NOMO-1 treated with DMSO at 0.1 percent for 48 hours (cell line): ENCODE data around the gene PDE8B.

Source experiments
- DNase-seq: peaks from one replicate; lab custom pipeline; 2025; ENCODE audit not compliant: unreplicated experiment; lab: John Stamatoyannopoulos, UW

Gene PDE8B

DNA sequence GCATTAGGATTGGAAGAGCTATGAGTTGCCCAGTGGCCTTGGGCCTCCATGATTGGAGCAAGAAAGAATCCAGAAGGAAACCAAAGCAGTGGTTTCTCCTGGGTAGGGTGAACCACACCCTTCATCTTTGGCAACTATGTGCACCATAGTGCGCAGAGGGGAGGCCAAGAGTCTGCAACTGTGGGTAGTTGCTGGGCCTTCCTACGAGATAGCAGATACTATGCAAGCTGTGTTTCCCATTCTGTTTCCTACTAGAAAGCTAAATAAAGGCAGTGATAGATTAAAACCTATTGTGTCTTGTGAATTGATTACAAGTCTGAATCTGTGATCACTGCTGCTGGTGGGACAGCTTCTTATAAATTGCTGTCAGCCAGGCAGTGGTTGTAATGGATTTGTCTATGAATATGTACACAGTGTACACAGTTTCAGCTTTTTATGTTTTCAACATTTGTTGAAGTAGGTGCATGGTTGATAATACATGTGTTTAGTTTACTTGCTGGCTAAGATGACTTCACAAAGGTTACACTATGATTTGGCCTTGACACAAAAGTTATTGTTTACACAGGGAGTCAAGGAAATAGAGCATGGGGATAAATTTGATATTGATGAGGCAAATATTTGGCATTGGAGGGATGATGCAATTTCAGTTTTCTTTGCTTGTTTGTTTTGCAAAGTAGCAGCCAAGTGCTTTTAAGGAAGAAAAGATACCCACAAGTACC, 23.7 kb upstream of the PDE8B start:
- DNase-seq, result no peak

GRCh38 chr5:77189421-77189820, 21.1 kb upstream of the PDE8B start:
- no peak for DNase-seq

- no peak for DNase-seq
Observed at GRCh38 chr5:77192441-77193050, 17.9 kb upstream of the PDE8B start.

DNA sequence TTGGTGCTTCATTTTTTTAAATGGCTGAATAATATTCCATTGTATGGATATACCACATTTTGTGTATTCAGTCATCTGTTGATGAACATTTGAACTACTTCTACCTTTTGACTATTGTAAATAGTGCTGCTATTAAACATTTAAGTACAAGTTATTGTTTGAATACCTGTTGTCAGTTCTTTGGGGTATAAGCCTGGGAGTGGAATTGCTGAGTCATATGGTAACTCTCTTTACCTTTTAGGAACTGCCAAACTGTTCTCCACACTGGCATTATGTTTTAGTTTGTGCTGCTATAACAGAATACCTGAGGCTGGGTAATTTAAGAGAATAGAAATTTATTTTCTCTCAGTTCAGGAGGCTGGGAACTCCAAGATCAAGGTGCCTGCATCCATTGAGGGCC, 15.7 kb upstream of the PDE8B start:
- DNase-seq, result no peak

GRCh38 chr5:77197840-77198554, 12.5 kb upstream of the PDE8B start:
- no peak for DNase-seq

DNA sequence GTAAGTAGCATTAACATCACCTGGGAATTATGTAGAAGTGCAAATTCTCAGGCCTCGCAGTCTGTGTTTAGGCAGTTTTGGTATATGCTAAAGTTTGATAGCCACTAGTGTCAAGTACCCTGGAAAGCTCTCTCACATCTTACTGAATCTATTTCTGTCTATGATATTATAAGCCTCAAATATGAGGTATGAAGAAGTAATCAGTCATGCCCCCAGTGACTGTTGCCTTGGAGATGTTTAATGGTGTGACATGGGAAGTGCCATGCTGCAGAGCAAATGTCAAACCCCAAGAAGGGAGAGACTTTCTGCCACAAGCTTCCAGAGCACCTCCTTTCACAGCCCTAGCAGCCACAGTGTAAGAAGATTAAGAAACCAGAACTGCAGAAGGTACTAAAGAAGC, 9.8 kb upstream of the PDE8B start:
- no peak for DNase-seq

DNA sequence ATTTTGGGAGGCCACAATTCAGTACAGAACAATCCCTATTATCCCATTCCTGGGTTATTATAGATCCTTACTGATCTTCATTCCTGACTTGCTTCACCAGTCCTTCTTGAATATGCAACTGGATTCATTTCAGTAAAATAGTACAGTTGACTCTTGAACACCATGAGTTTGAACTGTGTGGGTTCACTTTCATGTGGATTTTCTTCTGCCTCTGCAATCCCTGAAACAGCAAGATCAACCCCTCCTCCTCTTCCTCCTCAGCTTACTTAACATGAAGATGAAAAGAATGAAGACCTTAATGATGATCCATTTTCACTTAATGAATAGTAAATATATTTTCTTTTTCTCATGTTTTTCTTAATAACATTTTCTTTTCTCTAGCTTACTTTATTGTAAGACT, 8.3 kb upstream of the PDE8B start:
- no peak for DNase-seq

DNA sequence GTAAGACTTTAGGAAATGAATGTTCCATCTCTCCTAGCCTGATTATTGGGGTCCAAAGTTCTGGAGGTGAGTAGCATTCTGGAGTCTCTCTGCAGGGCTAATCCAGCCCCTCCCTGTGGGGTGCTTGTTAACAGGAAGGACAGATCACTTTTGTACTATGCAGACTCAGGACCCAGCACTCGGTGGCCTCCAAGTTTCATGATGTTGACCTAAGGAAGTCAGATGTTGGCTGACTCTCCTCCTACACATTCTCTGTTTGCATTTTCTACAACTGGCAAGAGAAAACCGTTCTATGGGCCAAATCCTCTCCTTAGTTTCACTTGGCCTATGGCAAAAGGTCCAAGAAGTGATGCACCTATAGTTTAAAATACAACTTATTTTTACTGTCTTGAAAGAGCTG, 5.5 kb upstream of the PDE8B start:
- DNase-seq, result no peak

GRCh38 chr5:77208507-77209163, 1.8 kb upstream of the PDE8B start:
- no peak for DNase-seq

GRCh38 chr5:77209495-77210090, 887 bp upstream of the PDE8B start:
- DNase-seq, result no peak

- no peak for DNase-seq
Observed at GRCh38 chr5:77210964-77211690, 647 bp downstream of the PDE8B start.

DNA sequence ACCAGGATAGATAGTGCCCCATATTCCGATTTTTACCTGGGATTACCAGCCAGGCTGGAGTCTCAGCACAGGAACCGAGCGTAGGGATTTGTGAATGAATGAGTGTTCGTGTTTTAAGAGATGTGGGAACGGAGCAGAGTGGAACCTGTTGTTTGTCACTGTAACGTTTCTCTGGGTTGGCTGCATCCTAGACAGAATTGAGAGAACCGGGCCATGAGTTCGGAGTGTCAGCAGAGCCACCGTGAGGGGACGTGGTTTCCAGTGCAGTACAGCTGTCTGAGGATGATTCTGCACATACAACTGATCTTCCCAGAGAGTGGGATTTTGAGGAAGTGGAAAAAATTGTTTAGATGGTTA, 1.2 kb downstream of the PDE8B start:
- no peak for DNase-seq

GRCh38 chr5:77213601-77214000, 3.1 kb downstream of the PDE8B start:
- no peak for DNase-seq

GRCh38 chr5:77214151-77214550, 3.7 kb downstream of the PDE8B start:
- no peak for DNase-seq

DNA sequence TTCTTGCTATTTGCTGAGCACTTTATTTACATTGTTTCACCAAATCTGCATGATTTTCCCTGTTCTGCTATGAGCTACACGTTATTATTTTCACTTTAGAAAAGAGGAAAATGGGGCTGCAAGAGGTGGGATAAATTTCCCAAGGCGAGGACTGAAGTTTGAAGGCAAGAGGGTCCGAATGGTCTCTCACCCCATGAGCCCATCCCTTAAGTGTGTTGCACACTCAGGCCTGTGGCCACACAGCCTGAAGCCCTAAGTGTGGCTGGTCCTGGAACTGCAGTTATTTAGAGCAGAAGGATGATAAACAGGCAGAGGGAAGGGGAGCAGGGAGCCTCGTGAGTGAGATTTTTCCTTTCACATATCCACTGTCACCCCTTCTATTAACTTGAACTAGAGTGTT, 7.8 kb downstream of the PDE8B start:
- no peak for DNase-seq

DNA sequence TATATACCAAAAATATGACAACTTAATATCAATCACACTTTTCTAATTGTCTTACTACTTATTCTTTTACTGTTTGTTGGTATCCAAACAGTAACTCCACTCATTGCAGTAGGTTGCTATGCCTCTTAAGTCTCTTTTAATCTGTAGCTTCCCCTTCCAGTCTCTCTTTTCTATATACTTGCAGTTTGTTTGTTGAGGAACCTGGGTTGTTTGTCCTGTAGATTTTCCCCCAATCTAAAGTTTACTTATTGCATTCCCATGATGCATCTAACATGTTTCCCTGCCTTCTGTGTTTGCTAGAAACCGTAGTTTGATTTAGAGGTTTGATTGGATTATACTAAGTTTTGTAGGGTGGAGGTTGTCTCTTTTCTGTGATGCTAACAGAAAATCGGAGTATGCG, 10.6 kb downstream of the PDE8B start:
- DNase-seq, result no peak

GRCh38 chr5:77222722-77223121, 12.2 kb downstream of the PDE8B start:
- no peak for DNase-seq

DNA sequence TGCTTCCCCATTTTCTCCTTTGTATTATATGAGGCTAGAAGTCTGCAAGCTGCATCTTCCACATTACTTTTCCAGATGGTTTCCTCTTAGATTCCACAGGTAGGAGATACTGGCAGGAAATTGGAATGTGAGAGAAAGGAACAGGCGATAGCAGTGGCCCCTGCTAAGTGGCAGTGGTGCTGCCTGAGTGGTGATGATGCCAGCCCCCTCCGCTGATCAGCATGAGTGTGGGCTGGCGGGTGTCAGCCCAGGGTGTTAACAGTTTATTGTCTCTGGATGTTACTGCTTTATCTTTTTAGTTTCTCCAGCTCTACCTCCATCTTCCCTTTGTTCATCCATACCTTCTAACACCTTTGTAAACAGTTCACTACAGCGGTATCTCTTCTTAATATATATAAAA, 13.2 kb downstream of the PDE8B start:
- no peak for DNase-seq

DNA sequence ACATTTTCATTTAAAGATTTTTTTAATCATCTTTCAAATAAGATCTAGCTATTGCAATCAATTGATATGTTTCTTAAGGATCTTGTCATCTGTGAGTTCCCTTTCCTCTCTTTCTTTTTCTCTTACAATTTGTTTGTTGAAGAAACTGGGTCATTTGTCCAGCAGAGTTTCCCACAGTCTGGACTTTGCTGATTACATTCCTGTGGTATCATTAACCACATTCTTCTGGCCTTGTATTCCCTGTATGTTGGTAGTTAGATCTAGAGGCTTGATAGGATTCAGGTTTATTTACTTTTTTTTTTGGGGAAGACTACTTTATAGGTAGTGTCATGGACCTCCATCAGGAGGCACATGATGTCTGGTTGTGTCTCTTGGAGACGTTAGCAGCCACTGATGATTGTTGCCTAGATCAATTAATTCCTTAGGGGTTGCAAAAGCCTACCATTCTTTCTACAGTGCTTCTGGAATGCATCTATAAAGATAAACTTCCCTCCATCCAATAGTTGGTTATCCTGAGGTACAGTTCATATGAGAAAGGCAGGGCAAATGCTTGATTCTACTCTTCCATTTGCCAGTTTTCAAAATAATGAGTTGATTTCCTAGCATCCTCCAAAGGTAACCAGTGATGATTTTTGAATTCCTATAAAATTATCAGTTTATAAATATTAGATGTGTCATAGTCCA, 14.3 kb downstream of the PDE8B start:
- DNase-seq, result no peak

DNA sequence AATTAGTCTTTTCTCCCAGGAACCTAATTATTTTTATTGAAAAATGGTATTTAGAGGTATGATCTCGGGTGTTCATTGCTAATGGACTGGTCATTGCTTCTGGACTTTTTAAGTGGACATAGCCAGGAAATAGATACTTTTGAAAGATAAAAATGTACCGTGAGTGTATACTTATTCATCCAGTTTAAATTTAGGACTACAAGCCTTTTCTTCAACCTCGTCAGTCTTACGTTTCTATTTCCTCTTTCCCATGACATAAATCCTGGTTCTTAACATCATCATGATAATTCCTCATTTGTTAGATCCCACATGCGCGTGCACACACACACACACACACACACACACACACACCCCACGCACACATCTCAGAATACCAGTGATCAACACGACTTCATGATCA, 15.1 kb downstream of the PDE8B start:
- no peak for DNase-seq
